NCI-H1694 treated with DMSO at 0.1 percent for 48 hours (cell line): ENCODE results near the gene CROCC2.

Source experiments
- DNase-seq: peaks from one replicate; lab custom pipeline; 2025; lab: John Stamatoyannopoulos, UW

Gene CROCC2

DNA sequence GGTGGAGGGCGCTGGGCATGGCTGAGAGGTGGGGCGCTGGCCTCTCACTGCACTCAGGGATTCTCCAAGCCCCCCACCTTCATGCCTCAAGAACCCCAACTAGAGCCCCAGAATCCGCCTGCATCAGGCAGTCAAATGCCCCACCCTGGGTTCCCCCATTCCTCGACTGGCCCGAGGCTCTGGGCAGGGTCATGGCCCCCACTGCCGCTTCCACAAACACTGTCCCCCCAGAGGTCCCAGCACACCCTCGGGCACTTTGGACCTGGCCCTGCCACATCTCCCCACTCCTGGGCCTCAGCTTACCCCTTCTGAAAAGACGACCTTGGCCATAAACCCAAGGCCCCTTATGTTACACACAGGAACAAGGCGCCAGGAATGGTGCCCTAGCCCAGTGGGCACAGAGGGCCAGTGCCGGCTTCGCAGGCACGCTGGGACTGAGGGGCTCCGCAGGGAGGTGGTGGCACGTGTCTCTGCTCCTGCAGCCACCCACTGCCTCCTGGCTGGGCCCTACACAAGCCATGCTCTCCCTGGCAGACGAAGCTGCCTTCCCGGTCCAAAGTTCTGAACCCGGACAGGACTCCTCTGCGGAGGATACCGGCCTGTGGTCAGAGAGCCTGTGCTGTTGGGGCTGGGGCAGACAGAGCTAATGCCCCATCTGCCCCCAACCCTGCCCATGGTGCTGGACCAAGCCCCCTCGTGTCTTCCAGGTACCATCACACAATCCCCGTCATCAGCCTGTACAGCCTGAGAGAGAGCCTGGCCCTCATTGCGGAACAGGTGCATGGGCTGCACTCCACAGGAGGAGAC lies 30.7 kb upstream of the CROCC2 start:
- DNase-seq = no peak

DNA sequence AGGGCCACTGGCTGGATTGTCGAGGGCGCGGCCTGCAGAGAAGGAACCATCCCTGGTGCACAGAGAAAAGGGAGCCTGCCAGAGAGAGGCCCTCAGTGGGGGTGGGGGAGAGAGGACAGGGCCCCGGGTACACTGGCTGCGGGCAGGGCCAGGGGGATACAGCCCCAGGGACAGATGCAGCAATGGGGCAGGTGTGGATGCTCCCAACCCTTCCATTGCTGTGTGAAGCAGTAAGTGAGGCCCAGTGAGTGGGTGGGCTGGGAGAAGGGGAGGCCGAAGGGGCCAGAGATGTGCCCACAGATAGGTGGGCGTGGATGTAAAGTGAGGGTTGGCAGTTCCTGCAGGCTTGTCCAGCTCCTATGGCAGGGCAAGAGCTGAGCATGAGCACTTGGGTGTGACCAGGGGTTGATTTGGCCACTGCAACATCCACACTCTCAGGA lies 30.1 kb upstream of the CROCC2 start:
- DNase-seq = no peak

DNA sequence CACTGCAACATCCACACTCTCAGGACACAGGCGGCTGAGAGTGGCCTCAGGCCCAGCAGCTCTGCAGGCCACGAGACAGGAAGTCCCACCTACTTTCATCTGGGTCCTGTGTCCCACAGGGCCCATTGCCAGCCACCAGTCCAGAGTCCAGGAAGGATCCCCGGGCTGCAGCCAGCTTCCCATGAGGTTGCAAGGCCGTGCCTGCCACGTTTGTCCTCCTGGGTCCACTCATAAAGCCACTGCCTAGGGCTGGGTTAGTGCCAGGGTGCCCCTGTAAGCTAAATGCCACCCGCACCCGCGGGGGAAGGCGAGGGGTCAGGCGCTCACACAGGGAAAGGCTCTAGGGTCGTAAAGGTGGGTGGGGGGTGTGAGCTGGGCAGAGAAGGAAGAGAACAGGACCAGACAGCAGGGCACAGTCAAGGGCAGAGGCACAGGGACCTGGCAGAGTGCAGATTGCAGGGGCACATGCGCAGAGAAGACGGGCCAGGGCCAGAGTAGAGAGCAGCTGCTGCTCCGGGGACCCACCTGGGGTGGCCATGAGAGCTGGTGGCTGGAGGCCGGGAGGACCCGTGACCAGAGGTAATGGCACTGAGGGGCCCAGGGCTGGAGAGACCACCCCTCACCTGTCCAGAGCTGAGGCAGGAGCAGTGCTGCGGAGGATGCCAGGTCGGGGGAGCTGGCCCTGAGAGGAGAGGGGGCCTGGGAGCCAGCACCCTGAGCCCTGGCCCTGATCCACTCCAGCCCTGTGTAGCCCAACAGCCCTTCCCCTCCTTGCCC lies 29.5 kb upstream of the CROCC2 start:
- no peak for DNase-seq

DNA sequence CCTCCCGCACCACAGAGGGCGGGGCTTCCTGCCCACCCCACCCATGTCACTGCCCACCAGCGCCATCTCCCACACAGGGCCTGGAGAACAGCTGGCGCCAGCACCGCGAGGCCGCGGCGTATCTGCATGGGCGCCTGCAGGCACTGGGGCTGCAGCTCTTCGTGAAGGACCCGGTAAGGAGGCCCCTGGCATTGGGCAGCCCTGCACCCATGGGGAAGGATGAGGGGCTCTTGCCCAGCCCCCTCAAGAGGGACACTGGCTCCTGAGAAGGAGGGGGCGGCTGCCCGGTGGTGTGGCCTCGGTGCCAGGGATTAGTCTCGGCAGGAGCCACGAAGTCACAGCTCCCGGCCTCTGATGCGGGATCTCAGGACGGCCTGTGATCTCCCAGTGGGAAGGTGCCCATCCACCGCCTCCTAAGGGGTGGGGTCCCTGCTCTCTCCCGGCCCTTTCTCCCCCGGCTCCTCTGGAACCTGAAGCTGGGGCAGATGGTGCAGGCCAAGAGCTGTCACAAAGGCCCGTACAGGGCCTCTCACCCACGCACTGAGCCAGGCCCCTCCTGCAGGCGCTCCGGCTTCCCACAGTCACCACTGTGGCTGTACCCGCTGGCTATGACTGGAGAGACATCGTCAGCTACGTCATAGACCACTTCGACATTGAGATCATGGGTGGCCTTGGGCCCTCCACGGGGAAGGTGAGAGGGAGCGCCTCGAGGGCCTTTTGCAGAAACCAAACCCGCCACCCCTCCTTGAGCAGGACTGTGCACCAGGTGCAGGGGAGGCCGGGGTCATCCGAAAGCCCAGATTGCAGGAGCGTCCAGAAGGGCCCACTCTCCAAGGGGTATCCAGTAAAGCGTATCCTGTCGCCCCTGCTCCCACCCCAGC lies 28.4 kb upstream of the CROCC2 start:
- DNase-seq = no peak

DNA sequence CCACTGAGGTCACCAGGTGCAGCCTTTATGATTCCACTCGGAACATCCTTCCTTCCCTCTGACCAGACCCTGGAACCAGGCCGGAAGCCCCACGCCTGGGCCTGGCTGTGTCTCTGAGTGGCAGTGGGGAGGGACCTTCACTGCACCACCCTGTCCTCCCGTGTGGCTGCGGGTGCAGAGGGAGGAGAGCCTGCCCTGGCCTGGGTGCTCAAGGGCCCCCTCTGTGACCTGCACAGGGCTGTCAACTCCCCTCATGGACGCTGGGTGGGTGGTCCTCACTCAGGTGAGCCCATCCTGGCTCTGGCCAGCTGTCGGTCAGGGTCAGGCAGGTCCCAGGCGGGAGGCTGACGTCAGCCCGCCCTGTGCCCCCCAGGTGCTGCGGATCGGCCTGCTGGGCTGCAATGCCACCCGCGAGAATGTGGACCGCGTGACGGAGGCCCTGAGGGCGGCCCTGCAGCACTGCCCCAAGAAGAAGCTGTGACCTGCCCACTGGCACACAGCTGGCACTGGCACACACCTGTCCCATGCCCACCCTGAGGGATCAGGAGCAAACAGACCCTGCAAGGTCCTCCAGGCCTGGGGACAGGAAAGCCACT lies 27.7 kb upstream of the CROCC2 start:
- no peak for DNase-seq

DNA sequence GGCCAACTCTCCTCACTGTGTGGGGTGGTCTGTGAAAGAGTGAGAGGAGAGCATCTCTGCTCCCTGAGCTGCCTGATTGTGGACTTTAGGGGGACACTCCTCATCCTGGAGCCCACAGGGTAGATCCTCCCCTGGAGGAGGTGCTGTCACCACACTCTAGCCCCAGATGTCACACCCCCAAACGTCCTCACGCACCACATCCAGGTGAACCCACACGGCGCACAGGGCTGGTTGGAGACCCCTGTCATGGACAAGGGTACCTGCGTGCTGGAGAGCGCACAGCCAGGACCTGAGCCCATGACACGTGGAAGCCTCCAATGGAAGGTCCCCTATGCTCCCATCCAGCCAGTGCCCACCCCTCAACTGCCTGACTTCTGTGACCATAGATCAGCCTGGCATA lies 27.0 kb upstream of the CROCC2 start:
- DNase-seq = no peak

DNA sequence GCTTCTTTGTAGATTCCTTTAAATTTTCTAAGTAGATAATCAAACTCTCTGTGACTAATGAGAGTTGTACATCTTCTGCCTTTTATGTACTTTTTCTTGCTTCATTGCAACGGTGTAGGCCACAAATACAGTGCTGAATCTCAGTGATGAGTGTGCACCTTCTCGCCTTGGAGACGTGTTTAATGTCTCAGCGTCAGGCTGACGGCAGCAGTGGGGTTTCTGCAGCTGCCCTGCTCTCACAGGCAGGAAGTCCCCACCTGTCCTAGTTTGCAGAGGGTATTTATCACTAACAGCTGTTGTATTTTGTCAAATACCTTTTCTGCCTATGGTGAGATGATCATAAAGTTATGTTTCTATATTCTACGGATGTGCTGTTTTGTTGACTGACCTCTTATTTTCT lies 24.2 kb upstream of the CROCC2 start:
- DNase-seq = no peak

DNA sequence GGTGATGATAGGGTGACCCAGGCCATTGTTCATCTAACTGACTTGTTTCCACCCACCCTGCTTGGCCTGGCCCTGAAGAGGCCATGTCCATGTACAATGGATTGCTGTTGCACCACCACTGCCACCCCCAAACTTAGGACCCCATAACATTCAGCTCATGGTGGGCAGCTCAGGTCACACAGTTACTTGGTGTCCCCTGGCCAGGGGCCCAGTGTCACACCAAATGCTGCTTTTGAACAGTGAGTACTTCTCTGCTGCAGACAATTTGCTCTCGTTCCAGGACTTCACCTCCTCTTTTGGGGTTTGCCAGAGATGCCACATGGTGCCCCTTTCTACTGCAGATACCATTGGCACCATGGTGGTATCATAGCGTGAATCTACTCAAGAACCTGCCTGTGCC lies 21.9 kb upstream of the CROCC2 start:
- DNase-seq = no peak

DNA sequence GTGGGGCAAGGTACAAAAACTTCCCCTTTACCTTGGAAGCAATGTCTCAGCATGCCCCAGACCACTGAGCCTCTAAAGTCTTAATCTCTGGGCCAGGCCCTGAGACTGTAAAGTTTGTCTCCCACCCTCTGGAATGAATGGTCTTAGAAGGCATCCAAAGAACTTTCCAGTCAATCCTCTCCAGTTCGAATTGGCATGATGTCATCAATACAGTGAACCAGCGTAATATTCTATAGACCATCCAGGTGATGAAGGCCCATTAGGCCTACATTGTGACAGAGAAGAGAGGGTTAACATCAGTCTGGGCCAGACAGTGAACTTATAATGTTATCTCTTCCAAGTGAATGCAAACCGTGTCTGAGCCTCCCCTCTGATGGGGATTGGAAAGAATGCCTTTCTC lies 21.4 kb upstream of the CROCC2 start:
- no peak for DNase-seq

DNA sequence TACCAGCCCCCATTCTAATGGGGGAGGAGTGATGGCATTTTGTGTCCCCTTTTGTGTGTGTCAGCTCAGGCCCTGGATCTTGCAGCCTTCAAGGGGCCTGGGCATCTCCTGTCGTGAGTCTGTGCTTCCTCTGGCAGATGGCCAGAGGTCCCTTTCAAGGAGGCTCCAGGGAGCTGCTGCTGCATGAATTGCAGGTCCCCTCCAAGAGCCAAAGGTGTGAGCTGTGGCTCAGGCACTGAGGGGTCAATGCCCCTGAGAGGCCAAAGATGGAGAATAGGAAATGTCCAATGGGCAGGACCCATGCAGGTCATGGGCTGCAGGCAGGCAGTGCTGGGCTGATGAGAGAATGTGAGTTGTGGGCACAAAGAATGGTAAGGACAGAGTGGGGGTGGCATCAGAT lies 20.6 kb upstream of the CROCC2 start:
- no peak for DNase-seq

DNA sequence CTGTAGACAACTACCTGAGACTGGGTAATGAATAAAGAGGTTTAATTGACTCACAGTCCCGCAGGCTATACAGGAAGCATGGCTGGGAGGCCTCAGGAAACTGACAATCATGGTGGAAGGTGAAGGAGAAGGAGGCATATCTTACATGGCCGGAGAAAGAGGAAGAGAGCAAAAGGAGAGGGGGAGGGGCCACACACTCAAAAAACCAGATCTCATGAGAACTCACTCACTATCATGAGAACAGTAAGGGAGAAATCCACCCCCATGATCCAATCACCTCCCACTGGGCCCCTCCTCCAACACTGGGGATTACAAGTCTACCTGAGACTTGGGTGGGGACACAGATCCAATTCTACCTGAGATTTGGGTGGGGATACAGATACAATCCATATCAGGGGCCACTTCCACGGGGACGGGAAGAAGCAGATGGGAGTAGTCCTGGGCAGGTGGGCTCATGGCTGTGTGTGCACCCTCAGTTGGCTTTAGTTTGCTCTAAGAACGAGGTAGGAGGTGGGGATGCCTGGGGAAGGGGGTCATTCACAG lies 20.0 kb upstream of the CROCC2 start:
- no peak for DNase-seq

DNA sequence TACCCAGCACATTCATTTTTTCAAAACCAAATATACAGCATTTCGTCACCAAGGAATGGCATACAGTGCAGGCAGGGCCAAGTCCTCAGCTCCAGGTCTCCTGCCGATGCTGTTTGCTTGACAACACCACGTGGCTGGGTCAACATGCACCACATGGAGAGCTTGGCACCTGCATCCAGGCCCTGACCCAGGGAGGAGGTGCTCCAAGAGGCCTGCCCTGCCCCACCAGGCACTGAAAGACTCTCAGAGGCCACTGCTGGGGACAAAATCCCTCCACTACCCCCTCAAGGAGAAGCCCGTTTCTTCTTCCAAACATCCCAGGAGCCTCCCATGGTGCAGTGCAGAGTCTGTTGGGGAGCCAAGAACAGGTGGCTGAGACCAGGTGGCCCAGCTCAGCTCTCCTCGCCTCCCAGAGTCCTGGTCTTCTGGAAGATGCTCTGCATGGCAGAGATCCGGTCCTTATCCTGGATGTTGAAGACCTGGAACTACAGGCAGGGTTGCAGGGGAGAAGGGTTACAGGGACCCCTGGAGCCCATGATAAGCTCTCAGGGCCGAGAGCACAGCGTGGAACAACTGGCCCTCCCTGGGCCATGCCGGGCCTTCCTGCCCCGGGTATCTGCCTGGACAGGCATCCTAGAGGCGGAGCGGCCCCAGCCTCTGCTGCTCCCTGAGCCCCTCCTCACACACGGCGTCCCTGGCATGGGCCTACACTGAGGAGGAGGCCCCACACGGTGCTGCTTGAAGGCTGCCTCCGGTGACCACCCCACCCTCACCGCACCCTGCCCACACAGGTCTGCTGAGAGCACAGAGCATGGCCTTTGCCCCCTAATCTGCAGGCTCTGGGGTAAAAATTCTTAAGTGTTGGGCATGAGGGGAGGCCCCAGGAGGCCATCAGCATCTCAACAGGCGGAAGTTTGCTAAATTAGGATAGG lies 19.2 kb upstream of the CROCC2 start:
- no peak for DNase-seq

DNA sequence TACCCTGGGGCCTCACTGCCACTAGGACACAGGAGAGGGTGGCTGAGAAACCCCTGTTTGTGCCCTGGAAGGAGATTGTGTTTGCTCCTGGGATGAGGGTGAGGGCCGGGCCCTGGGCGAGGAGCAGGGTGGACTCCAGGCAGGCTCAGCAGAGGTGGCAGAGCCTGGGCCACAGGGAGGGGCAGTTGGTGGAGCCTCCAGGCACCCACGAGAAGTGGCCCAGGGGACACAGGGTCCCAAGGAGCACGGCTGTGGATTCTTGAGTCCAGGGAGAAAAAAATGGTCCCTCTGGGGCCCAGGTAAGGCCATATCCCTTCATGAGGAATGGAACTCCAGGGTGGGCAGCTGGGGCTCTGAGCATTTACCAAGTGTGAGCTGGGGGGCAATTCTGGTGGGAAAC lies 18.5 kb upstream of the CROCC2 start:
- no peak for DNase-seq

DNA sequence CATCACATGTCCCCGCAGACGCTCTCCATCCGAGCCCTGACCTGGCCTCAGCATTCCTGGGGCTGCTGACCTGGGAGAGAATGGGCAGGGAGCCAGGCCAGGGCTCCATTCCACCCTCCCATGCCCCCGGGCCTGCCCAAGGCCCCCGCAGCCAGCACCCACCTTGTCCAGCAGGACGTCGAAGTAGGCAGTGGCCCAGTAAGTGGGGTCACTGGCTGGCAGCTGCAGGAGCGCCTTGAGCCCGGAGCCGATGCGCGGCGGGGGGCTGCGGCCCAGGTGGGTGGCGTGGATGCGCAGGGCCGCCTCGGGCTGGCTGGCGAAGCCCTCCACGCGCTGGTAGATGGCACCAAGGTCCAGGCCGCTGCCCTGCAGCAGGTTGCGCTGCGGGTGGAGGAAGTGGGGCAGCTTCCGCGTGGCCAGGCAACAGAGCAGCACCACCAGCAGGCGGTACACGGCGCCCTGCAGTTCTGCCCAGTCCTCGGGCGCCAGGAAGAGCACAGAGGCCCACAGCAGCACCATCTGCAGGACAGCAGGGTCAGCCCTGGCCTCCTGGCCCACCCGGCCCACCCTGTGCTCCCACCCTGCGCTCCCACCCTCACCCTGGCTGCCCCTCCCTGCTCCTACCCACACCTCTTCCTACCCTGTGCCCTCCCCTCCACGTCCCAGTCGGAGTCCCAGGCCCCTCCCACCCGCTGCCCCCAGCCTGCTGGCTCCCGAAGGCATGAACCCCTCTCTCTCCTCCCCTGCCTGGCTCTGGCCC lies 17.8 kb upstream of the CROCC2 start:
- DNase-seq = no peak

DNA sequence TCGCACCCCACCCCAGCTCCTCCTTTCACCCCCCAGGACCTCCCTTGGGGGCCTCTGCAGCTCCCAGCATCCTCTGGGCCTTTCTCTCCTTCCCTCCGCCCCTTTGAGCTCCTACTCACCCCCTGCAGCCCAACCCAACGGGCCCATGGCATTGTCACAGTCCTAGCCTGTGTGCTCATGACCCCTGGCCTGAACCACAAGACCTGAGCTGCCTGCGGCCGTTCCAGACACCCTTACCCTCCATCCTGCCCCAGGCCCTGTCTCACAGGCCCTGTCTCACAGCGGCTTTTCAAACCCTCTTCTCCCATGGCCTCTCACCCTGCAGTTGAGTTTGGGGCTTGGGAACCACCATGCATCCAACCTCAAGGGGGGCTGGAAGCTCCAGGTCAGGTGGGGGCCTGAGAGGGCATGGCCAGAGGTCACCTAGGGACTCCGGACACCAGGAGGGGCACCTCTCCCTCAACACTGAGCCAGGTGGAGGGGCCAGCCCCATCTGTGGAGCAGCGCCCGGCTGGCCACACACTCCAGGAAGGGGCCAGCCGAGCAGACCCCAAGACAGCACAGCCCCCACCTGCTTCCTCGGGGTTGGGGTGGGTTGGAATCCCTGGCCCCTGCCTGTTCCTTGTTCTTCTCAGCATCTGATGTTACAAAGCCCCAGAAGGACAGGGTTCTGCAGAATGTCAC lies 17.1 kb upstream of the CROCC2 start:
- no peak for DNase-seq

DNA sequence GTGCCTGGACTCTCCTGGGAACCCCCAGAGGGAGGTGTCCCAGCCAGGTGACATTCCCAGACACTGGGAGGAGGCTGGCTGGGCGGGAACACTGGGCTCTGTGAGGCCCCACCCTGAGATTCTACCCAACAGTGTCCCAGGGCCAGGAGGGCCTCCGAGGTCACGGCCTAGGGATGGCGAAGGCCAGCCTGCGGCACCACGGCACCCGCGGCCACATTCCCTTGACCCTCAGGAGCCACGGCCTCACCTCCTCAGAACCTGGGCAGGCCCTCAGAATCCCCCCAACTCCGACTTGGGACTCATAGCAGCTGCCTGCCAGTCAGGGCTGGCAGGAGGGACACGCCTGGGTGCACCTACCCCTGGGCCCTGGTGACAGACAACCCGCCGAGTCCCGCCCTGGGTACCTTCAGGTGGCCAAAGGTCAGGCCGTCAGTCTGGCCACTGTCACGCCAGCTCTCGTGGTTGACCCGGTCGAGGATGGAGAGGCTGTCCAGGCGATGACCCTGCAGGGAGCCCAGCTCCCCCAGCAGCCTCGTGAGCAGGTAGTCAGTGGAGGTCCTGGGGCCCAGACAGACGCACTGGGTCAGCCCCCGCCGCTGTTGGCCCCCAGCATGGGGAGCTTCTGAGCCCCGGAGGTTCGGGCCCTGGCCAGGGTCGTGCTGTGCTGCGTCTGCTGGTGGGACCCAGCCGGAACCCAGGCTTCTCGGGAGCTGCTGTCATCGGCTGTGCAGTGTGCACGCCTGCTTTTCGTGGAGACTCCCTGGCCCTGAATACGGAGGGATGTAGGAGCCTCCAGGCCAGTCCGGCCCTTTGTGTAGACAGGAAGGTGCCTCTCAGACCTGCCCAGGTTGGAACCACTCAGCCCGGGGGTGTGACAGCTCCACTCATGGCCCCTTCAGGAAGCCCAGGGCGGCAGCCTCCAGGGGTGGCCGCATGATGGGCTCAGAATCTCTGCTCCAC lies 16.3 kb upstream of the CROCC2 start:
- no peak for DNase-seq

DNA sequence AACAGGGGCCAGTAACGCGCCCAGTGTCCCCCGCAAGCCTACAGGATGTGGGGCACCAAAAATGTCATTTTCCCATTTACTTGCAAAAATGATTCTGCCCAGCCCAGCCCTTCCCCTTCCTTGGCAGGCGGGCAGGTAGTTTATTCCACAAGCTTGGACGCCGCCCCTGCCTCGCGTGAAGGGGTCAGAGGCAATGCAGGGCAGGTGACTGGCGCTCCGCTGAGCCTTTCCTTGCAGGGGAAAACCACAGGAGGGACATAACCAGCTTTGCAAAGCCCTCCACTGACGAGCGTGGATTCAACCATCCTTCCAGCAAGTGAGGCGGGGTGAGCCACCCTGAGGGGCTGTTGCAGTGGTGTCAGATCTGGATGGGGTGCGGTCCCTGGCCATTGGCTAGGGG lies 15.4 kb upstream of the CROCC2 start:
- DNase-seq = no peak
